ENCODE measurements around the gene ITM2C. TPM values are rescaled to one million over a fixed set of nuclear protein-coding genes. Genes with fewer than 3 reads are reported as not detected.

The ITM2C gene
- total and polyA plus RNA-seq, 2 donors (not counting 1 experiment from before 2014, with no cell fraction given), result 36.9 to 62.8 TPM

GRCh38 chr2:230891064-230891463 is 26.3 kb downstream of the ITM2C start:
- ATAC-seq (ENCODE audit: low read depth) (no peak), DNase-seq (no peak)
- Histone ChIP-seq H3K27me3 (replicated peaks in 1 of 4; ENCODE audit: control extremely low read depth in 1 of 4, control insufficient read depth in 3 of 4, insufficient read depth in 4 of 4, low read length in 3 of 4) (no peaks in the 10 kb centered on the region), H3K4me1 (ENCODE audit: control insufficient read depth in 2 of 2, insufficient read depth in 2 of 2, low read length in 2 of 2) (peaks cover 45 to 69% of the 10 kb centered on the region in 2 donors), H3K36me3 (replicated peaks in 1 of 2; ENCODE audit: control extremely low read depth in 1 of 2, control insufficient read depth in 1 of 2, extremely low read depth in 1 of 2, insufficient read depth in 2 of 2, low read length in 1 of 2) (no peaks in the 10 kb centered on the region), H3K27ac (ENCODE audit: low read length in 2 of 2) (no peak overlapping the region), H3K4me3 (ENCODE audit: control extremely low read depth in 1 of 5, extremely low read depth in 1 of 5, insufficient read depth in 1 of 5, low read depth in 2 of 5, low read length in 4 of 5) (no peak overlapping the region), H4K20me1 (ENCODE audit: control insufficient read depth, insufficient read depth, low read length, poor library complexity, severe bottlenecking) (no peaks in the 10 kb centered on the region), H3K4me2 (replicated peaks; ENCODE audit: low read depth, low read length, poor library complexity, severe bottlenecking) (peak overlapping the region; percentile 24), H3K9ac (ENCODE audit: low read length) (no peak overlapping the region), H3K9me3 (ENCODE audit: control extremely low read depth in 1 of 3, control insufficient read depth in 2 of 3, insufficient read depth in 1 of 3, low read length in 2 of 3) (peaks cover 0 to 8% (median 0%) of the 10 kb centered on the region in 3 donors), H2AFZ (ENCODE audit: insufficient read depth, low read depth, low read length, poor library complexity, severe bottlenecking) (no peak overlapping the region), H3K79me2 (ENCODE audit: control insufficient read depth, insufficient read depth, low read length) (no peaks in the 10 kb centered on the region)
- H3K27me3 Mint-ChIP-seq, result no peaks in the 10 kb centered on the region
- CTCF ChIA-PET, result interaction anchor here (0.7 to 1.3 kb wide), 3 partner anchors 9 to 40 kb away, joined by 3 to 4 read pairs (median 3); no protein-coding TSS in a partner anchor
- H3K4me3 Mint-ChIP-seq, result no peak overlapping the region
- TF ChIP-seq CTCF (IDR thresholded peaks at IDR 0.05), result no peak
- TF ChIP-seq EZH2 (IDR thresholded peaks at IDR 0.05; ENCODE audit: borderline replicate concordance, insufficient read depth, low read depth, low read length, poor library complexity, severe bottlenecking), result no peak
- H3K9me3 Mint-ChIP-seq (ENCODE audit: insufficient read depth), result no peaks in the 10 kb centered on the region
- WGBS (ENCODE audit: insufficient coverage), result 37% methylated on average over 3 of the region's 5 CpGs
- H3K27ac Mint-ChIP-seq, result no peak overlapping the region
- intact Hi-C loops (cut with micrococcal nuclease), result no loop called here
- POLR2A ChIA-PET, result no interaction called here
- H3K4me1 Mint-ChIP-seq, result peaks cover 52% of the 10 kb centered on the region

GRCh38 chr2:230891509-230891908 is 26.8 kb downstream of the ITM2C start:
- ChIA-PET CTCF (interaction anchor here (0.7 to 1.4 kb wide), 4 partner anchors 9 to 40 kb away, joined by 3 to 4 read pairs (median 4); no protein-coding TSS in a partner anchor), POLR2A (no interaction called here)
- Histone ChIP-seq H3K4me3 (ENCODE audit: control extremely low read depth in 1 of 5, extremely low read depth in 1 of 5, insufficient read depth in 1 of 5, low read depth in 2 of 5, low read length in 4 of 5) (no peak overlapping the region), H3K27ac (ENCODE audit: low read length in 2 of 2) (no peak overlapping the region), H3K9me3 (ENCODE audit: control extremely low read depth in 1 of 3, control insufficient read depth in 2 of 3, insufficient read depth in 1 of 3, low read length in 2 of 3) (peaks cover 0 to 8% (median 0%) of the 10 kb centered on the region in 3 donors), H3K9ac (ENCODE audit: low read length) (no peak overlapping the region), H3K79me2 (ENCODE audit: control insufficient read depth, insufficient read depth, low read length) (no peaks in the 10 kb centered on the region), H3K4me1 (ENCODE audit: control insufficient read depth in 2 of 2, insufficient read depth in 2 of 2, low read length in 2 of 2) (peaks cover 44 to 67% of the 10 kb centered on the region in 2 donors), H2AFZ (ENCODE audit: insufficient read depth, low read depth, low read length, poor library complexity, severe bottlenecking) (no peak overlapping the region), H3K27me3 (replicated peaks in 1 of 4; ENCODE audit: control extremely low read depth in 1 of 4, control insufficient read depth in 3 of 4, insufficient read depth in 4 of 4, low read length in 3 of 4) (no peaks in the 10 kb centered on the region), H3K36me3 (replicated peaks in 1 of 2; ENCODE audit: control extremely low read depth in 1 of 2, control insufficient read depth in 1 of 2, extremely low read depth in 1 of 2, insufficient read depth in 2 of 2, low read length in 1 of 2) (no peaks in the 10 kb centered on the region), H4K20me1 (ENCODE audit: control insufficient read depth, insufficient read depth, low read length, poor library complexity, severe bottlenecking) (no peaks in the 10 kb centered on the region), H3K4me2 (replicated peaks; ENCODE audit: low read depth, low read length, poor library complexity, severe bottlenecking) (peak overlapping the region; percentile 24)
- 30% methylated on average over 2 of the region's 6 CpGs for WGBS (ENCODE audit: insufficient coverage)
- Mint-ChIP-seq H3K9me3 (ENCODE audit: insufficient read depth) (no peaks in the 10 kb centered on the region), H3K4me3 (no peak overlapping the region), H3K27me3 (no peaks in the 10 kb centered on the region), H3K27ac (no peak overlapping the region), H3K4me1 (peaks cover 54% of the 10 kb centered on the region)
- intact Hi-C loops (cut with micrococcal nuclease), result no loop called here
- ATAC-seq (ENCODE audit: low read depth), result no peak
- TF ChIP-seq EZH2 (IDR thresholded peaks at IDR 0.05; ENCODE audit: borderline replicate concordance, insufficient read depth, low read depth, low read length, poor library complexity, severe bottlenecking) (no peak), CTCF (IDR thresholded peaks at IDR 0.05) (no peak)
- no peak for DNase-seq
